Hepatocyte (in vitro differentiated cells): ENCODE measurements around the gene ATP8B3.

ENCODE experiments used
- EZH2phosphoT487 ChIP-seq: fragments of 200-600 bp; sonication (generic); IDR thresholded peaks from one replicate; pipeline ENCODE4 v1.6.1; 2018; ENCODE audit warnings: antibody characterized with exemption, mild to moderate bottlenecking, low read depth, moderate library complexity; ENCODE audit not compliant: unreplicated experiment, severe bottlenecking
- TF ChIP-seq, protein P1 (sequence below): fragments of 200-600 bp; sonication (generic); IDR thresholded peaks from 2 replicates; pipeline ENCODE4 v1.5.1; 2016; ENCODE audit warnings: antibody characterized with exemption, mild to moderate bottlenecking; ENCODE audit not compliant: poor library complexity

DNA sequence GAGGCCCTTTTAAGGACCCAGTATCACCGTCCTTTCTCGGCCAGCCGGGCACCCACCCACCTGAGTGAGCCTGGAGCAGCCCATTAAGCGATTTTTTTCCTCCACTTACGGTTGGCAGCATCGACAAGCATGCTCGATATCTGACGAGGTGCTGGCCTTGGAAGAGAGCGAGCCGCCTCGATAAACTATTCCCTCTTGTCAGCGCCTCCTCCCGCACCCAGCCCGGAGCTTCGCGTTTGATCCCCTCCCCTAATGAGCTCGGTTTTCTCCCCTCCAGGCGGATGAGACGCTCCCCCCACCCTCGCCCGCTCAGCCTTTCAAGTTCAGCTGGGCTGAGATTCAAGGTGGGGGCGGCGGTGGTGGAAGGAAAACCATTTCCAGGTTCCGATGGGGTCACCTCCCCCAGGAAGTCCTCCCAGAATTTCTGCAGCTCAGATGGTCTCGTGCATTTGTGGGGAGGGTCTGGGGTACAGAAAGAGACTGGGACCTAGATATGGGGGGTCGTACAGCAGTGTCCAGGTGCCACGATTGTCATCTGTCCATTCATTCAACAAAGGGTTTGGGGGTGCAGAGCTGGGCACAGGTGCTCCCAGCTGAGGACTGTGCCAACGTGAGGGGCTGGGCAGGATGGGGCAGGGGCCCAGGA, 77.6 kb downstream of the ATP8B3 start:
- TF ChIP-seq, protein P1, sequence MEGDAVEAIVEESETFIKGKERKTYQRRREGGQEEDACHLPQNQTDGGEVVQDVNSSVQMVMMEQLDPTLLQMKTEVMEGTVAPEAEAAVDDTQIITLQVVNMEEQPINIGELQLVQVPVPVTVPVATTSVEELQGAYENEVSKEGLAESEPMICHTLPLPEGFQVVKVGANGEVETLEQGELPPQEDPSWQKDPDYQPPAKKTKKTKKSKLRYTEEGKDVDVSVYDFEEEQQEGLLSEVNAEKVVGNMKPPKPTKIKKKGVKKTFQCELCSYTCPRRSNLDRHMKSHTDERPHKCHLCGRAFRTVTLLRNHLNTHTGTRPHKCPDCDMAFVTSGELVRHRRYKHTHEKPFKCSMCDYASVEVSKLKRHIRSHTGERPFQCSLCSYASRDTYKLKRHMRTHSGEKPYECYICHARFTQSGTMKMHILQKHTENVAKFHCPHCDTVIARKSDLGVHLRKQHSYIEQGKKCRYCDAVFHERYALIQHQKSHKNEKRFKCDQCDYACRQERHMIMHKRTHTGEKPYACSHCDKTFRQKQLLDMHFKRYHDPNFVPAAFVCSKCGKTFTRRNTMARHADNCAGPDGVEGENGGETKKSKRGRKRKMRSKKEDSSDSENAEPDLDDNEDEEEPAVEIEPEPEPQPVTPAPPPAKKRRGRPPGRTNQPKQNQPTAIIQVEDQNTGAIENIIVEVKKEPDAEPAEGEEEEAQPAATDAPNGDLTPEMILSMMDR, result no peak
- TF ChIP-seq EZH2phosphoT487, result no peak
